ENCODE measurements around the gene SIL1. TPM values are rescaled to one million over a fixed set of nuclear protein-coding genes. Genes with fewer than 3 reads are reported as not detected.
"Not testable (repeated sequence)": the region's sequence is repeated elsewhere in the genome, so short reads cannot be mapped to it uniquely, and the experiment has no call there.

Gene SIL1
- total RNA-seq, 1 donor from 2014 or later: 41.6 TPM

DNA sequence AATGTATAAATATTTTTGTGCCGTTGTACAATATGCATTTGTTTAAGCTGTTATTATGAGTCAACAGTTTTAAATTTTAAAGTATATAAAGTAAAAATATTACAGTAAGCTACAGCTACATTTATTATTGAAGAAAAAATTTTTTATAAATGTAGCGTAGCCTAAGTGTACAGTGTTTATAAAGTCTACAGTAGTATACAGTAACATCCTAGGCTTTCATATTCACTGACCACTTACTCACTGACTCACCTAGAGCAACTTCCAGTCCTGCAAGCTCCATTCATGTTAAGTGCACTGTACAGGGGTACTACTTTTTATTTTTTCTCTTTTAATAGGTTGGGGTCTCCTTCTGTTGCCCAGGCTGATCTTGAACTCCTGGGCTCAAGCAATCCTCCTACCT is 30.6 kb downstream of the SIL1 start:
- peaks cover 9% of the 10 kb centered on the region for H3K36me3 Mint-ChIP-seq (ENCODE audit: low read depth, unreplicated experiment)
- H3K27ac Mint-ChIP-seq (ENCODE audit: unreplicated experiment): no peak overlapping the region
- Histone ChIP-seq H3K27ac (ENCODE audit: low read depth, low read length) (no peak overlapping the region), H3K4me3 (ENCODE audit: insufficient read depth, low read depth, low read length) (no peak overlapping the region), H3K4me2 (ENCODE audit: low read length) (no peak overlapping the region), H2AFZ (ENCODE audit: low read depth, low read length) (no peak overlapping the region), H3K4me1 (ENCODE audit: insufficient read depth, low read length) (no peaks in the 10 kb centered on the region), H3K79me2 (ENCODE audit: insufficient read depth, low read length) (no peaks in the 10 kb centered on the region), H3K36me3 (ENCODE audit: insufficient read depth, low read length) (no peaks in the 10 kb centered on the region), H3K9ac (ENCODE audit: low read length) (no peak overlapping the region), H3K9me3 (ENCODE audit: insufficient read depth, low read depth, low read length) (peaks cover 3% of the 10 kb centered on the region), H4K20me1 (ENCODE audit: insufficient read depth, low read length) (peaks cover 23% of the 10 kb centered on the region), H3K27me3 (ENCODE audit: insufficient read depth, low read length) (no peaks in the 10 kb centered on the region)
- no peaks in the 10 kb centered on the region for H3K27me3 Mint-ChIP-seq (ENCODE audit: low read depth, unreplicated experiment)
- FAIRE-seq (no peak), DNase-seq (ENCODE audit: low read depth) (no peak)
- peaks cover 9% of the 10 kb centered on the region for H3K9me3 Mint-ChIP-seq (ENCODE audit: unreplicated experiment)
- TF ChIP-seq, protein P1, sequence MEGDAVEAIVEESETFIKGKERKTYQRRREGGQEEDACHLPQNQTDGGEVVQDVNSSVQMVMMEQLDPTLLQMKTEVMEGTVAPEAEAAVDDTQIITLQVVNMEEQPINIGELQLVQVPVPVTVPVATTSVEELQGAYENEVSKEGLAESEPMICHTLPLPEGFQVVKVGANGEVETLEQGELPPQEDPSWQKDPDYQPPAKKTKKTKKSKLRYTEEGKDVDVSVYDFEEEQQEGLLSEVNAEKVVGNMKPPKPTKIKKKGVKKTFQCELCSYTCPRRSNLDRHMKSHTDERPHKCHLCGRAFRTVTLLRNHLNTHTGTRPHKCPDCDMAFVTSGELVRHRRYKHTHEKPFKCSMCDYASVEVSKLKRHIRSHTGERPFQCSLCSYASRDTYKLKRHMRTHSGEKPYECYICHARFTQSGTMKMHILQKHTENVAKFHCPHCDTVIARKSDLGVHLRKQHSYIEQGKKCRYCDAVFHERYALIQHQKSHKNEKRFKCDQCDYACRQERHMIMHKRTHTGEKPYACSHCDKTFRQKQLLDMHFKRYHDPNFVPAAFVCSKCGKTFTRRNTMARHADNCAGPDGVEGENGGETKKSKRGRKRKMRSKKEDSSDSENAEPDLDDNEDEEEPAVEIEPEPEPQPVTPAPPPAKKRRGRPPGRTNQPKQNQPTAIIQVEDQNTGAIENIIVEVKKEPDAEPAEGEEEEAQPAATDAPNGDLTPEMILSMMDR (IDR thresholded peaks at IDR 0.05; ENCODE audit: insufficient read depth, low read depth, low read length): no peak
- no peak for TF ChIP-seq EZH2 (IDR thresholded peaks at IDR 0.05; ENCODE audit: insufficient read depth, low read length)
- H3K4me1 Mint-ChIP-seq (ENCODE audit: low read depth, unreplicated experiment): peaks cover 4% of the 10 kb centered on the region
- H3K4me3 Mint-ChIP-seq (ENCODE audit: unreplicated experiment): no peak overlapping the region

DNA sequence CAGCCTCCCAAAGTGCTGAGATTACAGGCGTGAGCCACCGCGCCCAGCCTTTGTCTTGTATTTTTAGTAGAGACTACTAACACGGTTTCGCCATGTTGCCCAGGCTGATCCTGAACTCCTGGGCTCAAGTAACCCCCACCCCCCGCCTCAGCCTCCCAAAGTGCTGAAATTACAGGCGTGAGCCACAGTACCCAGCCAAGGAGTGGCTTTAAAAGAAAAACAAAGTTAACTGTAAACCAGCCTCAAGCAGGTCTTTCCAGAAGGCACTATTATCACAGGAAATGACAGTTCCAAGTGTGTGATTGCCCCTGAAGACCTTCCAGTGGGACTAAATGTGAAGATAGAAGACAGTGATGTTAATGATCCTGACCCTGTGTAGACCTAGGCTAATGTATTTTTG is 31.1 kb downstream of the SIL1 start:
- no peak for FAIRE-seq

DNA sequence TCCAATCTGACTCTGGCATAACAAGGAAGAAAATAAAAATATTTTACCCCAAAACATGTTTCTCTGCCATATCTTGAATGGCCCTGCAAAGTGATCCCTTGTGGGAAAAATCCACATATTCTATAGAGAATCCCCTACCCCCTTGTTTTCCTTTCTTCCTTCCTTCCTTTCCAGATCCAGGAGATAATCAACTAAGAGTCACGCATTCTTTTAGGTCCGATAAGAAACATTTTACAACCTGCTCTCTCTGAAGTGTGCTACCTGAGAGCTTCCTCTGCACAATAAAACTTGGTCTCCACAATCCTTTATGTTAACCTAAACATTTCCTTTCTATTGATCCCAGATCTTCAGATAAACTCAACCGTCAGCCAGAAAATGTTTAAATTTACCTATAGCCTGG is 33.3 kb downstream of the SIL1 start:
- H3K27me3 ChIP-seq (ENCODE audit: insufficient read depth, low read length); H3K36me3 Mint-ChIP-seq (ENCODE audit: low read depth, unreplicated experiment); H3K9ac ChIP-seq (ENCODE audit: low read length); H3K9me3 ChIP-seq (ENCODE audit: insufficient read depth, low read depth, low read length); H3K27ac Mint-ChIP-seq (ENCODE audit: unreplicated experiment); H2AFZ ChIP-seq (ENCODE audit: low read depth, low read length); H3K36me3 ChIP-seq (ENCODE audit: insufficient read depth, low read length); H3K4me1 ChIP-seq (ENCODE audit: insufficient read depth, low read length); H3K27ac ChIP-seq (ENCODE audit: low read depth, low read length); H3K4me2 ChIP-seq (ENCODE audit: low read length); H3K79me2 ChIP-seq (ENCODE audit: insufficient read depth, low read length); DNase-seq (ENCODE audit: low read depth); H3K27me3 Mint-ChIP-seq (ENCODE audit: low read depth, unreplicated experiment); H3K4me3 Mint-ChIP-seq (ENCODE audit: unreplicated experiment); FAIRE-seq; H3K9me3 Mint-ChIP-seq (ENCODE audit: unreplicated experiment); H3K4me3 ChIP-seq (ENCODE audit: insufficient read depth, low read depth, low read length): not testable (repeated sequence)
- peaks cover 11% of the 10 kb centered on the region for H3K4me1 Mint-ChIP-seq (ENCODE audit: low read depth, unreplicated experiment)
- H4K20me1 ChIP-seq (ENCODE audit: insufficient read depth, low read length): peaks cover 42% of the 10 kb centered on the region

More for the DNA sequence above, 31.1 kb downstream of the SIL1 start:
- peaks cover 5% of the 10 kb centered on the region for H3K36me3 Mint-ChIP-seq (ENCODE audit: low read depth, unreplicated experiment)
- peaks cover 8% of the 10 kb centered on the region for H3K4me1 Mint-ChIP-seq (ENCODE audit: low read depth, unreplicated experiment)
- peaks cover 25% of the 10 kb centered on the region for H4K20me1 ChIP-seq (ENCODE audit: insufficient read depth, low read length)
- TF ChIP-seq EZH2 (IDR thresholded peaks at IDR 0.05; ENCODE audit: insufficient read depth, low read length): no peak
- TF ChIP-seq, protein P1 (IDR thresholded peaks at IDR 0.05; ENCODE audit: insufficient read depth, low read depth, low read length): no peak
- H3K4me3 Mint-ChIP-seq (ENCODE audit: unreplicated experiment): no peak overlapping the region
- no peak overlapping the region for H3K9ac ChIP-seq (ENCODE audit: low read length)
- no peak overlapping the region for H3K27ac Mint-ChIP-seq (ENCODE audit: unreplicated experiment)
- no peak for DNase-seq (ENCODE audit: low read depth)
- peaks cover under 1% of the 10 kb centered on the region for H3K9me3 ChIP-seq (ENCODE audit: insufficient read depth, low read depth, low read length)
- peaks cover 5% of the 10 kb centered on the region for H3K9me3 Mint-ChIP-seq (ENCODE audit: unreplicated experiment)
- H3K27ac ChIP-seq (ENCODE audit: low read depth, low read length): no peak overlapping the region
- H2AFZ ChIP-seq (ENCODE audit: low read depth, low read length): no peak overlapping the region
- H3K4me1 ChIP-seq (ENCODE audit: insufficient read depth, low read length): no peaks in the 10 kb centered on the region
- H3K4me3 ChIP-seq (ENCODE audit: insufficient read depth, low read depth, low read length): no peak overlapping the region
- no peaks in the 10 kb centered on the region for H3K79me2 ChIP-seq (ENCODE audit: insufficient read depth, low read length)
- no peak overlapping the region for H3K4me2 ChIP-seq (ENCODE audit: low read length)
- H3K27me3 Mint-ChIP-seq (ENCODE audit: low read depth, unreplicated experiment): no peaks in the 10 kb centered on the region
- H3K36me3 ChIP-seq (ENCODE audit: insufficient read depth, low read length): no peaks in the 10 kb centered on the region
- H3K27me3 ChIP-seq (ENCODE audit: insufficient read depth, low read length): no peaks in the 10 kb centered on the region
